Metanephros (tissue), 1 donor: Measurements from ENCODE around the gene ZFP42. TPM values are rescaled to one million over a fixed set of nuclear protein-coding genes. Genes with fewer than 3 reads are reported as not detected.

Experiments
- total RNA-seq: library from RNA; depleted of rRNA; stranded (reverse); fragments of >200 nt; gene quantifications from one replicate; pipeline ENCODE4 v1.2.3, GENCODE V29; 2014

ZFP42 gene
- total RNA-seq = 0.53 TPM

DNA sequence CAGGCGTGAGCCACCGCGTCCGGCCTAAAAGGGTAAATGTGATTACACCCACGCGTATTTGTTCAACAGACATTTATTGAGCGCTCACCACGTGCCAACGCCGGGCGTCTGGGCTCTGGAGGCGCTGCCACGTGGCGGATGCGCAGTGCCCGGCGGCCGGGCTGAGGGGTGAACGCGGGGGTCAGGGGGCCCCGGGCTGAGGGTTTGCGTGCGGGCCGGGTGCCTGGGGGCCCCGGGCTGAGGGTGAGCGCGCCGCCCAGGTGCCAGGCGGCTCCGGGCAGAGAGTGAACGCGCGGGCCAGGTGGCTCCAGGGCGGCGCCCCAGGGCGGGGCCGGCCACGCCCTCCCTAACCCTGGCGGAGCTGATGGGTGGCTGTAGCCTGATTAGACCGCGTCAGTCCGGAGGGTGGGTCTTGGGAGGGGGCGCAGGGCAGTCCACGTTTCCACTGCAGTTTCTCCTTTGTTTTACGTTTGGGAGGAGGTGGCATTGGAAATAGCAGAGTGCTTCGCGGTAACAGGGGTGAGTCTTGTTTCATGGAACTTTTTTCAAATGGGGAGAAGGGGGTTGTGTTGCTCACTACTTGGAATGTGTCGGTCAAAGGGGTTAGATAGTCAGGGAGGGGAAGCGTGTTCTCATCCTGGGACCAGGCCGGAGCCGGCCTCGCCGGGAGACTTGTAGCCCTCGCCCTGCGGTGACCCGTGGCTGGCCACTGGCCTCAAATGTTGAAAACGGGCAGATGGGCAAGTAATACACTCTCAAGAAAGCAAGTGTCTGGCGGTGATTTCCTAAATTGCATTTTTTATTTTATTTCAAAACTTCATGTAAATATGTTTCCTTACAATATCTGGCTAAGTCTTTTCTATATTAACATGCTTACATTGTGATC lies at the start of gene ZFP42:
TSS of gene ZFP42 (plus strand) at position 450 of the 886 bp plus-strand sequence. CDS start 7,037 bp downstream, outside the sequence.

Other genes with a start within 250 kb of the ZFP42 start
- not detected for gene TRIML2, start 113.8 kb downstream of the ZFP42 start, total RNA-seq
- gene TRIML1, start 143.7 kb downstream of the ZFP42 start, total RNA-seq = not detected